Omental fat pad (tissue), 4 donors: Measurements from ENCODE around the gene CAMSAP2. TPM values are rescaled to one million over a fixed set of nuclear protein-coding genes. Genes with fewer than 3 reads are reported as not detected.
A peak's percentile ranks its signal among the peaks of the same experiment; 100 is the strongest.

ENCODE experiments used
- ATAC-seq: fragments of 150-250 bp; one replicate; pipeline ENCODE4 v1.9.1; 2016; ENCODE audit warnings: mild to moderate bottlenecking, moderate library complexity; ENCODE audit not compliant: low FRiP score
- DNase-seq: peaks from one replicate; pipeline ENCODE4 v3.0.0-alpha.2; 2019; ENCODE audit warnings: low spot score
- total RNA-seq, 4 donors: library from RNA; depleted of rRNA; stranded (reverse); fragments of >200 nt; gene quantifications; one replicate each; pipeline ENCODE4 v1.1.0, GENCODE V29; 2016
- TF ChIP-seq, protein P1 (sequence below), 3 donors: fragments of 450-650 bp; IDR thresholded peaks; one replicate each; pipeline ENCODE4 v1.5.1; 2016 to 2017; ENCODE audit warnings: antibody characterized with exemption in 3 of 3, mild to moderate bottlenecking in 3 of 3, moderate library complexity in 2 of 3

The CAMSAP2 gene
- total RNA-seq, 4 donors from 2014 or later: 37.2 to 65.2 (median 44.5) TPM

DNA sequence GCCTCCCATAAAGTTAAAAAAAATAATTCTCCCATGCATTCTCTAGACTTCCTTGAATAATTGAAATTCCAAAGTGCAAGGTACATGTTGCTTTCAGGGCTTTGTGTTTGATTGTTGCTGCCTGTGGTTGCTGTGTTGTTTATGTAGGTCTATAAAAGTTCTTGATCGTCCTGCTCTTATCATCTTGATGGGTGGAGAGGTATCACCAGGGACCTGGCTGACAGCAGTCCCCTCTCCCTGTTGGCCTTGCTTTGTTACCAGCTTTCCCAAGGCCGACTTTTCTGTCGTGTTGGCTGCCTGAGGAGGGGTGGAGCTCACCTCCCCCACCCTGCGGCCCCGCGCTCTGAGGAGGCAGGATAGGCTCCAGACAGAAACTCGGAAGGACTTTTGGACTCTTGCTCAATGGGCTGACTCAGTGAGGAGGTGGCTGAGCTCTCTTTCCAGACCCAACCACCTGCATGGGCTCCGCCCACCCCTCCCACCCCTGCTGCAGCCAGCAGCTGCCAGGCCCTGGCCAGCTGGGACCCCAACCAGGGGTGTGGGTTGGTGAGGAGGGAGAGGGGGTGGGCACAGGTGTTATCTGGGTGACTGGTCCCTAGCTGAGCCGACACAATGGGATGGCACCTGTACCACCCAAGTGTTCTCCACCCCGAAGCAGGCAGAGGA, 158.0 kb downstream of the CAMSAP2 start:
- TF ChIP-seq, protein P1, sequence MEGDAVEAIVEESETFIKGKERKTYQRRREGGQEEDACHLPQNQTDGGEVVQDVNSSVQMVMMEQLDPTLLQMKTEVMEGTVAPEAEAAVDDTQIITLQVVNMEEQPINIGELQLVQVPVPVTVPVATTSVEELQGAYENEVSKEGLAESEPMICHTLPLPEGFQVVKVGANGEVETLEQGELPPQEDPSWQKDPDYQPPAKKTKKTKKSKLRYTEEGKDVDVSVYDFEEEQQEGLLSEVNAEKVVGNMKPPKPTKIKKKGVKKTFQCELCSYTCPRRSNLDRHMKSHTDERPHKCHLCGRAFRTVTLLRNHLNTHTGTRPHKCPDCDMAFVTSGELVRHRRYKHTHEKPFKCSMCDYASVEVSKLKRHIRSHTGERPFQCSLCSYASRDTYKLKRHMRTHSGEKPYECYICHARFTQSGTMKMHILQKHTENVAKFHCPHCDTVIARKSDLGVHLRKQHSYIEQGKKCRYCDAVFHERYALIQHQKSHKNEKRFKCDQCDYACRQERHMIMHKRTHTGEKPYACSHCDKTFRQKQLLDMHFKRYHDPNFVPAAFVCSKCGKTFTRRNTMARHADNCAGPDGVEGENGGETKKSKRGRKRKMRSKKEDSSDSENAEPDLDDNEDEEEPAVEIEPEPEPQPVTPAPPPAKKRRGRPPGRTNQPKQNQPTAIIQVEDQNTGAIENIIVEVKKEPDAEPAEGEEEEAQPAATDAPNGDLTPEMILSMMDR (IDR thresholded peaks at IDR 0.05): no peak
- DNase-seq (no peak), ATAC-seq (peak; percentile 81)

DNA sequence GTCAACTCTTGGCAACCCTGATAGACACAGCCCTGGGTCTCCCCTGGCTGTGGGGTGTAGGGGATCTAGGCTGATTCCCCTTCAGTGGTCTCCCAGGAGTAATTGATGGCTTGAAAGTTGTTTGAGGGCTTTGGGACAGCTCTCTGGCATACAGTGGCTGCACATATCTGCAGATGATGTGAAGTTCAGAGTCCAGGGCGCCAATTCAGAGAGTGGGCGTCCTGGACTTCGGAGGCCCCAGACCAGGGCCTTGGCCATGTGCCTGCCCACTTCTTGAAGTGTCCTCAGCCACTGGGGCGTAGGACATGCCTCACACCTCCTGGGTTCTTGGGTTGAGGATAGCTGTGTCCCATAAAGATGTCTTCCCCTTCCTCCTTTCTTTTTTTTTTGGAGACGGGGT, 158.6 kb downstream of the CAMSAP2 start:
- ATAC-seq (no peak), DNase-seq (no peak)
- TF ChIP-seq, protein P1 (IDR thresholded peaks at IDR 0.05): no peak

DNA sequence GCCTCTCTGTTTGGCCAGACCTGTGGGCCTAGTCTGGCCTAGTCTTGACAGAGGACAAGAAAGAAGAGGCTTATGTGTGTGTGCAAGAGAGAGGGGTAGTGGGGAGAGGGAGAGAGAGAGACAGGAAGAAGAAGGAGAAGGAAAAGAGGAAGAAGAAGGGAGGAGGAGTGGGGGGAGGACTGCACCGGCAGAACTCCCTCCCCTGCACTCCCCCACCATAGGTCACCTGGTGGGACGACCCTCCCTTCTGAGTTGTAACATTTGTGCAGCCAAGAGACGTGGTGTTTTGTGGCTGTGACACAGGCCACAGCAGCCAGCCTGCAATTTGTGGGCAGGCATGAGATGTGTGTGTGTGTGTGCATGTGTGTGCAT, 160.3 kb downstream of the CAMSAP2 start:
- no peak for ATAC-seq
- no peak for DNase-seq
- TF ChIP-seq, protein P1 (IDR thresholded peaks at IDR 0.05): no peak

DNA sequence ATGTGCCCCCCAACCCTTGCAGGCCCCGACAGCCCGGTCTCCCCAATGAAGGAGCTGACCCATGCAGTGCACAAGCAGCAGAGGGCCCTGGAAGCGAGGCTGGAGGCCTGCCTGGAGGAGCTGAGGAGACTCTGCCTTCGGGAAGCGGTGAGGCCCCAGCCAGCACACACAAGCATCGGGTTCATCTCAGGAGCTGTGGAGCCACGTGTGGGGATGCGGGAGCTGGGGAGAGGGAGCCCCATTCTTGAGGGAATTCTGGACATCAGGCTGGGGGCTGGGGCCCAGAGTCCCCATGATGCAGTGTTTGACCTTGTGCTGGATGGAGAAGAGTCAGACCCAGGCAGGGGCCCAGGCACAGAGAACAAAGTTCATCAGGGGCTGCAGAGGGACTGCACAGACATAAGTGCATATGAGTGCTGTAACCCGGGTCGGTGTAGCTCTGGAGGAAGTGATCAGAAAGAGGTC, 160.8 kb downstream of the CAMSAP2 start:
- ATAC-seq: no peak
- TF ChIP-seq, protein P1 (IDR thresholded peaks at IDR 0.05): no peak

DNA sequence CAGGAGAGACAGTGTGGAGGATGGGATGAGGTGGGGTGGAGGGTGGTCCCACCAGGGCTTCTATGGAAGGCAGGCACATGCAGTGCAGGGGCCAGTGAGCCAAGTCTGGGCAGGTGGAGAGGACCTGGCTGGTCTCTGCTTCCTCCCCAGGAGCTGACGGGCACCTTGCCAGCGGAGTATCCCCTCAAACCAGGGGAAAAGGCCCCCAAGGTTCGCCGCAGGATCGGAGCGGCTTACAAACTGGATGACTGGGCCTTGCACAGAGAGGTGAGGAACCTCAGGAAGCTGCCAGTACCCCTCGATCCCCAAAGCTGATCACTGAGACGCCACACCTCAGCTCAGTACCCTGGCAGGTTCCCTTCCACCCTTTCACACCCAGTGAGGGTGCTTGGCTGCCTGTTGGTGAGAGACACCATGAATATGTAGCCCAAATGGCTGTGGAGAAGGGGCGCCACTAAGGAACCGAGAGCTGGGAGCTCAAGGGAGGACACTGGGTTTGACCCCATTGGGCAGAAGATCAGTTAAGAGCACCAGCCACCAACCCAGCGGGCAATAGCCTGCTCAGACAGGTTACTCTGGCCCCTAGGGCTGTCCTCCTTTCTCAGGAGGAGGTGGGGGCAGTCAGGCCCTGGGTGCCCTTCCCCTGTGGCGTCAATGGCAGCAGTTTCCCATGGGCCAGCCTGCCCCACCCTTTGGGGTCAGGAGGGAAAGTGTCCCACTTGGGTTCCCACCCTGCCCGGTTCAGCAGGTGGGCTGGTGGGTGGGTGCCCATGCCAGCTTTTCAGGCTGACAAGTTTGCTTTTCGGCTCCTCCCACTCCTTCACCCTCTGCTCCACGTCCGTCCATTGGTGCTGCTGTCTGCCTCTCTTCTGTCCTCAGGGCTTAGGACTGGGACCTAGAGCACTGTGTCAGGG, 161.5 kb downstream of the CAMSAP2 start:
- DNase-seq (no peak), ATAC-seq (no peak)
- TF ChIP-seq, protein P1 (IDR thresholded peaks at IDR 0.05): no peak

More for the DNA sequence above, 160.8 kb downstream of the CAMSAP2 start:
- no peak for DNase-seq

DNA sequence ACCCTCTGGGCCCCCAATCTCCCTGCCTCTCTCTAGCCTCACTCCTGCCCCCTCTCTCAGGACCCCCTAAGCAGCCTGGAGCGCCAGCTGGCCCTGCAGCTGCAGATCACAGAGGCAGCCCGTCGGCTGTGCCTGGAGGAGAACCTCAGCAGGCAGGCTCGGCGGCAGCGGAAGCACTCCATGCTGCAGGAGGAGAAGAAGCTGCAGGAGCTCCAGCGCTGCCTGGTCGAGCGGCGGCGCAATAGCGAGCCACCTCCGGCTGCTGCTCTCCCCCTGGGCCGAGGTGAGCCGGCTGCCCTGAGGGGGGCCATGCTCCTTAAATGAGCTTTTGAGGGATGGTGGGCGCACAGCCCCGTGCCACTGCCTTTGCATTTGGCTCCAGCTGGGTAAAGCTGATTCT, 162.2 kb downstream of the CAMSAP2 start:
- DNase-seq: no peak

More for the DNA sequence above, 162.2 kb downstream of the CAMSAP2 start:
- no peak for ATAC-seq
- TF ChIP-seq, protein P1 (IDR thresholded peaks at IDR 0.05): no peak
